H9 (cell line): ENCODE results near the gene CTCFL. TPM values are rescaled to one million over a fixed set of nuclear protein-coding genes. Genes with fewer than 3 reads are reported as not detected.

ENCODE experiments used
- DNase-seq: peaks from one replicate; pipeline ENCODE4 v3.0.0-alpha.2; 2017
- H2AFZ ChIP-seq: one replicate; pipeline ENCODE4 v1.6.1; 2013; ENCODE audit warnings: mild to moderate bottlenecking, low read length, control low read depth, moderate library complexity
- H2AK5ac ChIP-seq: 2 replicates; pipeline ENCODE4 v1.6.1; 2013; ENCODE audit warnings: low read length, control low read depth, mixed read lengths; ENCODE audit not compliant: insufficient read length
- H2BK120ac ChIP-seq: one replicate; pipeline ENCODE4 v1.6.1; 2013; ENCODE audit warnings: low read depth, mild to moderate bottlenecking, low read length, control low read depth, inconsistent platforms; ENCODE audit not compliant: poor library complexity, severe bottlenecking
- H2BK12ac ChIP-seq: 2 replicates; pipeline ENCODE4 v1.6.1; 2013; ENCODE audit warnings: low read length, control low read depth, mixed read lengths, low read depth; ENCODE audit not compliant: insufficient read length
- H2BK15ac ChIP-seq: 2 replicates; pipeline ENCODE4 v1.6.1; 2013; ENCODE audit warnings: low read depth, low read length, control low read depth
- H2BK20ac ChIP-seq: one replicate; pipeline ENCODE4 v1.6.1; 2013; ENCODE audit warnings: low read depth, mild to moderate bottlenecking, low read length, control low read depth, inconsistent platforms; ENCODE audit not compliant: poor library complexity, severe bottlenecking
- H2BK5ac ChIP-seq: 2 replicates; pipeline ENCODE4 v1.6.1; 2013; ENCODE audit warnings: low read length, control low read depth, mixed read lengths; ENCODE audit not compliant: insufficient read length
- H3K14ac ChIP-seq: 2 replicates; pipeline ENCODE4 v1.6.1; 2013; ENCODE audit warnings: low read length, control low read depth; ENCODE audit not compliant: insufficient read depth
- H3K18ac ChIP-seq: 2 replicates; pipeline ENCODE4 v1.6.1; 2013; ENCODE audit warnings: low read depth, mild to moderate bottlenecking, mixed read lengths, low read length, control low read depth; ENCODE audit not compliant: insufficient read length
- H3K23ac ChIP-seq: 2 replicates; pipeline ENCODE4 v1.6.1; 2013; ENCODE audit warnings: low read length, control low read depth, mixed read lengths, low read depth; ENCODE audit not compliant: insufficient read length
- H3K23me2 ChIP-seq: 2 replicates; pipeline ENCODE4 v1.6.1; 2013; ENCODE audit warnings: low read depth, mild to moderate bottlenecking, mixed read lengths, low read length, control low read depth; ENCODE audit not compliant: insufficient read length, poor library complexity, severe bottlenecking
- H3K27ac ChIP-seq: 2 replicates; pipeline ENCODE4 v1.5.1; 2013; ENCODE audit warnings: low read length, control low read depth, mixed read lengths, low read depth; ENCODE audit not compliant: insufficient read length
- H3K27me3 ChIP-seq: 2 replicates; pipeline ENCODE4 v1.6.1; 2013; ENCODE audit warnings: low read length, control low read depth, inconsistent platforms; ENCODE audit not compliant: insufficient read depth
- H3K4ac ChIP-seq: 2 replicates; pipeline ENCODE4 v1.6.1; 2013; ENCODE audit warnings: low read depth, mild to moderate bottlenecking, control low read depth, inconsistent platforms, low read length, moderate library complexity
- H3K4me1 ChIP-seq: 2 replicates; pipeline ENCODE4 v1.6.1; 2013; ENCODE audit warnings: low read length, control low read depth, inconsistent platforms; ENCODE audit not compliant: insufficient read depth
- H3K4me2 ChIP-seq: 2 replicates; pipeline ENCODE4 v1.6.1; 2013; ENCODE audit warnings: low read length, control low read depth, mixed read lengths; ENCODE audit not compliant: insufficient read length, insufficient read depth
- H3K56ac ChIP-seq: 2 replicates; pipeline ENCODE4 v1.6.1; 2013; ENCODE audit warnings: low read depth, mild to moderate bottlenecking, mixed read lengths, low read length, control low read depth; ENCODE audit not compliant: insufficient read length
- H3K79me1 ChIP-seq: 2 replicates; pipeline ENCODE4 v1.6.1; 2013; ENCODE audit warnings: low read depth, mild to moderate bottlenecking, moderate library complexity, low read length, control low read depth, inconsistent platforms; ENCODE audit not compliant: insufficient read depth, poor library complexity, severe bottlenecking
- H3K79me2 ChIP-seq: 2 replicates; pipeline ENCODE4 v1.6.1; 2013; ENCODE audit warnings: low read length, control low read depth, inconsistent platforms; ENCODE audit not compliant: insufficient read depth
- H3K9ac ChIP-seq: 2 replicates; pipeline ENCODE4 v1.6.1; 2013; ENCODE audit warnings: low read length, control low read depth, mixed read lengths; ENCODE audit not compliant: insufficient read length; ENCODE audit errors: extremely low read depth
- H3K9me3 ChIP-seq: one replicate; pipeline ENCODE4 v1.6.1; 2013; ENCODE audit warnings: low read depth, low read length, inconsistent platforms; ENCODE audit not compliant: control insufficient read depth
- H3T11ph ChIP-seq: one replicate; pipeline ENCODE4 v1.6.1; 2013; ENCODE audit warnings: mild to moderate bottlenecking, low read length, control low read depth, inconsistent platforms
- H4K20me1 ChIP-seq: one replicate; pipeline ENCODE4 v1.6.1; 2013; ENCODE audit not compliant: control insufficient read depth, insufficient read length, insufficient read depth
- H4K5ac ChIP-seq: 2 replicates; pipeline ENCODE4 v1.6.1; 2013; ENCODE audit warnings: low read depth, mild to moderate bottlenecking, mixed read lengths, low read length, control low read depth; ENCODE audit not compliant: insufficient read length
- H4K8ac ChIP-seq: replicated peaks from 2 replicates; pipeline ENCODE4 v1.6.1; 2013; ENCODE audit warnings: low read length, control low read depth, mixed read lengths, low read depth; ENCODE audit not compliant: insufficient read length
- H4K91ac ChIP-seq: 2 replicates; pipeline ENCODE4 v1.6.1; 2013; ENCODE audit warnings: low read depth, mild to moderate bottlenecking, moderate library complexity, mixed read lengths, low read length, control low read depth; ENCODE audit not compliant: insufficient read length
- H3K27ac Mint-ChIP-seq, 3 experiments: 2 replicates in 2 of 3; 3 replicates in 1 of 3; pipeline ENCODE4 v1.8.0; 2020 to 2021; ENCODE audit warnings: mixed read lengths in 3 of 3, mild to moderate bottlenecking in 1 of 3, moderate library complexity in 1 of 3
- H3K27me3 Mint-ChIP-seq: 2 replicates; pipeline ENCODE4 v1.8.0; 2021; ENCODE audit warnings: low read depth, mild to moderate bottlenecking, moderate library complexity, mixed read lengths
- H3K36me3 Mint-ChIP-seq, 3 experiments: 2 replicates in 2 of 3; 3 replicates in 1 of 3; pipeline ENCODE4 v1.8.0; 2020 to 2021; ENCODE audit warnings: low read depth in 3 of 3, mixed read lengths in 3 of 3; ENCODE audit not compliant: insufficient read depth in 1 of 3
- H3K4me1 Mint-ChIP-seq, 2 experiments: 2 replicates each; pipeline ENCODE4 v1.8.0; 2020; ENCODE audit warnings: mixed read lengths in 2 of 2
- H3K4me3 Mint-ChIP-seq, 2 experiments: 2 replicates in 1 of 2; 3 replicates in 1 of 2; pipeline ENCODE4 v1.8.0; 2020 to 2021; ENCODE audit warnings: mild to moderate bottlenecking in 2 of 2, mixed read lengths in 2 of 2, moderate library complexity in 1 of 2
- H3K9me3 Mint-ChIP-seq, 2 experiments: 2 replicates in 1 of 2; 3 replicates in 1 of 2; pipeline ENCODE4 v1.8.0; 2020; ENCODE audit warnings: mild to moderate bottlenecking in 2 of 2, mixed read lengths in 2 of 2, moderate library complexity in 1 of 2
- WGBS: extraction: QIAGEN DNeasy Blood & Tissue Kit; methylation state at CpG from one replicate; pipeline ENCODE4 v1.1.7; 2013; ENCODE audit warnings: missing lambda C conversion rate, low lambda C conversion rate, mixed read lengths; ENCODE audit not compliant: insufficient read length; ENCODE audit errors: extremely low coverage; 5-methylcytosine and 5-hydroxymethylcytosine counted together
- total RNA-seq: library from RNA; stranded (reverse); gene quantifications from 2 replicates; pipeline ENCODE4 v1.2.1, GENCODE V29; 2021
- TF ChIP-seq, protein P1 (sequence below): fragments of 200-600 bp; sonication (generic); conservative IDR thresholded peaks from 3 replicates; pipeline ENCODE4 v1.8.0; 2021; ENCODE audit warnings: antibody characterized with exemption, mild to moderate bottlenecking

The CTCFL gene
- total RNA-seq, 1 experiment from 2014 or later: 0.90 TPM

DNA sequence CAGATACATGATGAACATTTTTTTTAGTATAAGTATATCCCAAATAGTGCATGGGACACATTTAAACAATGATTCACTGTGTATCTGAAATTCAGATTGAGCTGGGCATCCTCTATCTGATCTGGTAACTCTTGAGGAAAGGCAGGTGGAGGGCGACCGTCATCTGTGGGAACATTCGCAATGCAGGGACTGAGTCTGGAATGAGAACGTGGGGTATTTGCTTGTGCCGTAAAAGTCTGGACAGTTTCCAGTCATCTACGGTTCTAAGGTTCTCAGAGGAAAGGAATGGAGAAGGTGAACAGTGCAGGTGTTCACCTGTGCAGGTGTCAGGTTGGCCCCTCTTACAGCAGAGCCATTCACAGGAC lies 22.6 kb downstream of the CTCFL start:
- no peak overlapping the region for H2BK15ac ChIP-seq
- H3K9ac ChIP-seq: no peak overlapping the region
- H2AK5ac ChIP-seq: no peak overlapping the region
- no peak overlapping the region for H3K23ac ChIP-seq
- H4K91ac ChIP-seq: no peak overlapping the region
- no peak overlapping the region for H3K4ac ChIP-seq
- H3K79me1 ChIP-seq: no peaks in the 10 kb centered on the region
- H3K79me2 ChIP-seq: no peaks in the 10 kb centered on the region
- TF ChIP-seq, protein P1, sequence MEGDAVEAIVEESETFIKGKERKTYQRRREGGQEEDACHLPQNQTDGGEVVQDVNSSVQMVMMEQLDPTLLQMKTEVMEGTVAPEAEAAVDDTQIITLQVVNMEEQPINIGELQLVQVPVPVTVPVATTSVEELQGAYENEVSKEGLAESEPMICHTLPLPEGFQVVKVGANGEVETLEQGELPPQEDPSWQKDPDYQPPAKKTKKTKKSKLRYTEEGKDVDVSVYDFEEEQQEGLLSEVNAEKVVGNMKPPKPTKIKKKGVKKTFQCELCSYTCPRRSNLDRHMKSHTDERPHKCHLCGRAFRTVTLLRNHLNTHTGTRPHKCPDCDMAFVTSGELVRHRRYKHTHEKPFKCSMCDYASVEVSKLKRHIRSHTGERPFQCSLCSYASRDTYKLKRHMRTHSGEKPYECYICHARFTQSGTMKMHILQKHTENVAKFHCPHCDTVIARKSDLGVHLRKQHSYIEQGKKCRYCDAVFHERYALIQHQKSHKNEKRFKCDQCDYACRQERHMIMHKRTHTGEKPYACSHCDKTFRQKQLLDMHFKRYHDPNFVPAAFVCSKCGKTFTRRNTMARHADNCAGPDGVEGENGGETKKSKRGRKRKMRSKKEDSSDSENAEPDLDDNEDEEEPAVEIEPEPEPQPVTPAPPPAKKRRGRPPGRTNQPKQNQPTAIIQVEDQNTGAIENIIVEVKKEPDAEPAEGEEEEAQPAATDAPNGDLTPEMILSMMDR: no peak
- H3K23me2 ChIP-seq: no peaks in the 10 kb centered on the region
- H3K56ac ChIP-seq: no peak overlapping the region
- Mint-ChIP-seq H3K27me3 (peaks cover 8% of the 10 kb centered on the region), H3K9me3 (no peaks in the 10 kb centered on the region), H3K36me3 (no peaks in the 10 kb centered on the region), H3K4me1 (peaks cover 27 to 32% of the 10 kb centered on the region in 2 experiments), H3K4me3 (no peak overlapping the region), H3K27ac (no peak overlapping the region)
- H3K27ac ChIP-seq: no peak overlapping the region
- no peak overlapping the region for H2BK5ac ChIP-seq
- no CpG with 5 or more reads among the region's 6 CpGs for WGBS
- H2AFZ ChIP-seq: no peak overlapping the region
- no peak overlapping the region for H4K8ac ChIP-seq
- H3K4me2 ChIP-seq: no peak overlapping the region
- H3K9me3 ChIP-seq: no peaks in the 10 kb centered on the region
- no peak overlapping the region for H3T11ph ChIP-seq
- H4K5ac ChIP-seq: no peak overlapping the region
- H2BK20ac ChIP-seq: no peak overlapping the region
- no peak overlapping the region for H3K14ac ChIP-seq
- no peaks in the 10 kb centered on the region for H4K20me1 ChIP-seq
- H3K27me3 ChIP-seq: no peaks in the 10 kb centered on the region
- no peak overlapping the region for H2BK120ac ChIP-seq
- no peak overlapping the region for H2BK12ac ChIP-seq
- no peak for DNase-seq
- no peaks in the 10 kb centered on the region; the same call in 1 of the 2 replicates for H3K4me1 ChIP-seq
- no peak overlapping the region for H3K18ac ChIP-seq
